Lower leg skin (tissue), 3 donors: ENCODE measurements around the gene PSMB10.

Source experiments
- CTCF ChIP-seq, 3 donors: fragments of 450-650 bp; IDR thresholded peaks; one replicate each; pipeline ENCODE4 v1.5.1; 2016; ENCODE audit warnings: antibody characterized with exemption in 3 of 3, mild to moderate bottlenecking in 3 of 3, moderate library complexity in 2 of 3
- POLR2A ChIP-seq, 2 donors: fragments of 450-650 bp; IDR thresholded peaks; one replicate each; pipeline ENCODE4 v1.6.1; 2016 to 2017; ENCODE audit warnings: antibody characterized with exemption in 2 of 2, mild to moderate bottlenecking in 1 of 2, moderate library complexity in 1 of 2

DNA sequence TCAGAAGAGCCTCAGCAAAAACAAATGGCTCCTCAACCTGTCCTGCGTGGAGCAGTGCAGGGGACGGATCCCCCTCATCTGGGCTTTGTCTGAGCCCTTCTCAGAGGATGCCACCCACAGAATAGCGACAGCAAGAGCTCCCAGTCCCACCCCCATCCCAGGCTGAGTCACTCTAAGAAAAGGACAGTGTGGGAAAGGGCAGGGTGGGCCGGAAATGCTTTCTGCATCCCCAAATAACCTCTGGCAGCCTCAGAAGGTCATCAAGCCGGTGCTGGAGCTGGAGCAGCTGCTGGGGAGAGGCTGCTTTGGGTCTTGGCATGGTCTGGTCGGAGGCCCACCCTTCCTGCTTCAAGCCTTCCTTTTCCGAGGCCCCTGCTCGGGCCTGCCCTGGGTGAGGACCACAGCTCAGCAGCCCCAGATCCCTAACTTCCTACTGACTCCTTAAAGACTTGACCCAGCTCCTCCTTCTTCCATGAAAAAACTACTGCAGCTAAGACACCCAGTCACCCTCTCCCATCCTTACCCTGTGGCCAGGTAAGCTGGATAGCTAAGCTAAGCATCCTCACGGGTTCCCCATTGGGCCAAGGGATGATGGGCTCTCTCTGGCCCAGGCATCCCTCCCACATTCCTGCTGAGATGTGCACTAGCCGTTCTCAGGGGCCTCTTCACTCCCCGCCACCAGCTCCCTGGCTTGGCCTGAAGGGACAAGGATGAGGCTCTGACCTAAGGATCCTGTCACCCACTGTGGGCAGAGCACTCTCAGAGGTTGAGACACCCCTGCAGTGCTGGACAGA lies 23.1 kb upstream of the PSMB10 start:
- TF ChIP-seq CTCF (IDR thresholded peaks at IDR 0.05) (no peak), POLR2A (IDR thresholded peaks at IDR 0.05) (no peak)
